PFSK-1 (cell line): ENCODE data around the gene C5orf46.

ENCODE experiments used
- FOXP2 ChIP-seq: optimal IDR thresholded peaks from 2 replicates; pipeline ENCODE3; 2011; ENCODE audit warnings: borderline replicate concordance, control low read depth, inconsistent platforms; ENCODE audit not compliant: insufficient read depth; ENCODE audit errors: extremely low read length, extremely low read depth
- POLR2AphosphoS5 ChIP-seq: IDR thresholded peaks from 2 replicates; pipeline ENCODE4 v1.6.1; 2012; ENCODE audit warnings: low read depth, mild to moderate bottlenecking, control low read depth, low read length, moderate library complexity
- SIN3A ChIP-seq: IDR thresholded peaks from 2 replicates; pipeline ENCODE4 v1.6.1; 2012; ENCODE audit warnings: mild to moderate bottlenecking, low read length, moderate library complexity, borderline replicate concordance; ENCODE audit not compliant: insufficient read depth
- TF ChIP-seq, protein P1 (sequence below), 2 experiments: IDR thresholded peaks; 2 replicates each; pipeline versions ENCODE4 v1.6.1 to v1.8.0; 2011 to 2012; ENCODE audit warnings: low read depth in 2 of 2, low read length in 2 of 2, control low read depth in 1 of 2, inconsistent platforms in 1 of 2, mild to moderate bottlenecking in 1 of 2, moderate library complexity in 1 of 2; ENCODE audit not compliant: insufficient read depth in 1 of 2

DNA sequence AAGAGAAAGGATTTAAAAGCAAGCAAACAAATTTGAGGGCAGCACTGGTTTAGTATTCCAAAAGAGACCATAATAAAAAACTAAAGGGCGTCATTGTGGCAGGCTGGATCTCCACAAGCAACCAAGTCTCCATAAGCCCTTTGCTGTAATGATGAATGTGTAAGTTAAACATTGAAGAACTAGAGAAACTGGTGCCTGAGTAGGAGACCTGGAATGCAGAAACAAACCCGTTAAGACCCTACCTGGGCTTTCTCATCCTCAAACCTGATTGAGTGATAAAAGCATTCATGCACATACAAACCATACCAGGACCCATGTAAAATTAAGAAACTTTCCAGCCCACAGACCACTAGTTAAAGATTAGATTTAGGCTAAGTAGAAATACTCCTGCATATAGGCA is 29.7 kb downstream of the C5orf46 start:
- TF ChIP-seq SIN3A (no peak), POLR2AphosphoS5 (no peak), FOXP2 (no peak)
- TF ChIP-seq, protein P1, sequence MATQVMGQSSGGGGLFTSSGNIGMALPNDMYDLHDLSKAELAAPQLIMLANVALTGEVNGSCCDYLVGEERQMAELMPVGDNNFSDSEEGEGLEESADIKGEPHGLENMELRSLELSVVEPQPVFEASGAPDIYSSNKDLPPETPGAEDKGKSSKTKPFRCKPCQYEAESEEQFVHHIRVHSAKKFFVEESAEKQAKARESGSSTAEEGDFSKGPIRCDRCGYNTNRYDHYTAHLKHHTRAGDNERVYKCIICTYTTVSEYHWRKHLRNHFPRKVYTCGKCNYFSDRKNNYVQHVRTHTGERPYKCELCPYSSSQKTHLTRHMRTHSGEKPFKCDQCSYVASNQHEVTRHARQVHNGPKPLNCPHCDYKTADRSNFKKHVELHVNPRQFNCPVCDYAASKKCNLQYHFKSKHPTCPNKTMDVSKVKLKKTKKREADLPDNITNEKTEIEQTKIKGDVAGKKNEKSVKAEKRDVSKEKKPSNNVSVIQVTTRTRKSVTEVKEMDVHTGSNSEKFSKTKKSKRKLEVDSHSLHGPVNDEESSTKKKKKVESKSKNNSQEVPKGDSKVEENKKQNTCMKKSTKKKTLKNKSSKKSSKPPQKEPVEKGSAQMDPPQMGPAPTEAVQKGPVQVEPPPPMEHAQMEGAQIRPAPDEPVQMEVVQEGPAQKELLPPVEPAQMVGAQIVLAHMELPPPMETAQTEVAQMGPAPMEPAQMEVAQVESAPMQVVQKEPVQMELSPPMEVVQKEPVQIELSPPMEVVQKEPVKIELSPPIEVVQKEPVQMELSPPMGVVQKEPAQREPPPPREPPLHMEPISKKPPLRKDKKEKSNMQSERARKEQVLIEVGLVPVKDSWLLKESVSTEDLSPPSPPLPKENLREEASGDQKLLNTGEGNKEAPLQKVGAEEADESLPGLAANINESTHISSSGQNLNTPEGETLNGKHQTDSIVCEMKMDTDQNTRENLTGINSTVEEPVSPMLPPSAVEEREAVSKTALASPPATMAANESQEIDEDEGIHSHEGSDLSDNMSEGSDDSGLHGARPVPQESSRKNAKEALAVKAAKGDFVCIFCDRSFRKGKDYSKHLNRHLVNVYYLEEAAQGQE (IDR thresholded peaks at IDR 0.05; ENCODE audit: insufficient read depth in 1 of 2, low read depth in 2 of 2, low read length in 2 of 2), result no peak
